ENCODE results near the gene ARHGEF39.
"Not testable (repeated sequence)": the region's sequence is repeated elsewhere in the genome, so short reads cannot be mapped to it uniquely, and the experiment has no call there.

Gene ARHGEF39

DNA sequence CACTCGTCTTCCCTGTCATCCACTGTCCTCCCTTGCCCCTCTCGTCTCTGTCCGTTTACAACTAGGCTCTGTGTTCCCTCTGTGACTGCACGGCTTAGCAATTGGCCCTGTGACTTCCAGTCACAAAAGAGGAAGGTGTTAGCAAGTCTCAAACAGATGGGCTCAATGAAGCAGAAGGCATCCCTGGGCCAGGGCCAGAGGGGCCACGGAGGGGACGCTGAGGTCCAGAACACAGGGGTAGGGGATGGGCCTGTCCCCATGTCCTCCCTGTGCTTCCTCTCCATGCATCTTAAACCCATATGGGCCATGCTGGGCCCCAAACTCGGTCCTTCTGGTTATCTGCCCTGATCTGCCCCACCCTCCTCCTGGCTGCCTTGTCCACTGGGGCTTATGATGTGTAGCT lies 46.7 kb downstream of the ARHGEF39 start, which contains the start of gene CD72:
CD72 (minus strand) TSS at position 89 of the 403 bp plus-strand sequence. CDS start 110 bp downstream, outside the sequence.
- no peak for DNase-seq (ENCODE audit: low read depth)

DNA sequence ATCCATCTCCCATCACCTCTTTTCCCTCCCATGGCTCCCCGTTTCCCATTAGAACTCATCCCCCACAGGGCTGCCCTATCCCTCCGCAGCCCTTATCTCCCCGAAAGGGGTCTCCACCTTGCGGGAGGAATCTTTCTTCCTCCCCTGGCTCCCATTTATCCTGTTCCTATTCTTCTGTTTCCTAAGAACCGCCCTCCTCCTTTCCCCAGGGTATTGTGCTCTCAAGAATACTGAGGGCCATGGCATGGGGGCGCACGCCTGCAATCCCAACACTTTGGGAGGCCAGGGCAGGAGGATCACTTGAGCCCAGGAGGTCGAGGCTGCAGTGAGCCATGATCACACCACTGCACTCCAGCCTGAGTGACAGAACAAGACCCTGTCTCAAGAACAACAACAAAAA lies 47.4 kb downstream of the ARHGEF39 start:
- DNase-seq (ENCODE audit: low read depth), result no peak

DNA sequence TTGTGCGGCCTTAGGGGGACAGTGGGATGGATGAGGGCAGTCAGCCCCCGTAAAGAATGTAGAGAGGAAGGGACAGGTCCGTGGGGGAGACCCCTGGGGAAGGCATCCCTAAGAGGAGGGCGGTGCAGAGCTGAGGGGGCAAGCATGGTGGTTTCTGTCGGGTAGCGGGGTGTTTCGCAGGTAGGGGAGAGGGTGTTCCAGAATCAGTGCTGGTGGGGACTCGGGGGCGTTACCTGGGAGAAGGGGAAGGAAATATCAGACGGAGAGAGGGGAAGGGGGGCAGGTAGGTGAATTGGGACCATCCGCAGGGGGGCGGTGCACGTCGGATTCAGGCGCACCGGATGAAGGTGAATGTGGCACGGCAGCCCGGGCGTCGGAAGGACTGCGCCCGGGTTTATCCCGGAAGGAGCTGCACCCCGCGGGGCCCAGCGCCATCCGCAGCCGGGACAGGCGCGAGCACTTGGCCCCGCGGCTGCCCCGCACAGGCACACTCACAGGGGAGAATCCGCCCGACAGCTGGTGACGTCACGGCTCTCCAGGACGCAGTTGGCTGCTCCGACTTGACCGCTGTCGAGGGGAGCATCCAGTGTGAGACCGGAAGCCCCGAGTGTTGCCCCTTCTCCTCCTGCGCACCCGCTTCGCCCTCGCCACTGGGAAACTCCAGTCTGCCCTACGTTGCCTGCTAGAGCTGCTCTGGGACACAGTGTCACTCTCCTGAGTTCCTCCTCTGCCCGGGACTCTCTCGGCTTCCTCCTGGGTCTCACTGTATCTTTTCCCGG lies 48.1 kb downstream of the ARHGEF39 start:
- peak; percentile 55 for DNase-seq (ENCODE audit: low read depth)

DNA sequence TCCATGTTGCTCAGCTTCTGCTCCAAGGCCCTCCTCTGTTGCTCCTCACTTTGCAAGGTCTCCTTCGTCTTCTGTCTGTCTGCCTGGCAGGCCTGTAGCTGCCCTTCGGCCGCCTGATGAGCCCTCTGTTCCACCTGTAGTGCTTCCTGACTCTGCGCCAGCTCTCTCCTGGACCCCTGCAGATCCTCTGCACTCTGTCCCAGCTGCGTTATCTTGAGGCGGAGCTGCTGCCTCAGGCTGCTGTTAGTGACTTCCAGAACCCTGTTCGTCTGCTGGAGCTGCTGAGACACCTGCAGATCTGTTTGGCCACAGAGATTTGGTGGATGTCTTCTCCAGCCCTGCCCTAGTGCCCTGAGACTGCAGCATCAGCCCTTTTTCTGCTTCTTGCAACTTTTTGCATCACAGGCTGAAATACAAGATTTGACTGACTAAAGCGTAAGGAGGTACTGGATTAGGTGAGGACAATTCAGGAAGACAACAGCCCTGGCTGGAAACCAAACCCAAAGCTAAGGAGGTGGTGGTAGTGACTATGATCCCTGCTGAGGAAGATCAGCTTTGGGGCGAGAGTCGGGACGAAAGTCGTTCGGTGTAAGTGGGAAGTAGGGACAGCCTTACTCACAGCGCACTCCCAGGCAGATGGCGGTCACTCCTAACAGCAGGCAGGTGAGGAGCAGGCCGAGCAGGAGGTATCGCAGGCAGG lies 48.9 kb downstream of the ARHGEF39 start:
- no peak for DNase-seq (ENCODE audit: low read depth)

DNA sequence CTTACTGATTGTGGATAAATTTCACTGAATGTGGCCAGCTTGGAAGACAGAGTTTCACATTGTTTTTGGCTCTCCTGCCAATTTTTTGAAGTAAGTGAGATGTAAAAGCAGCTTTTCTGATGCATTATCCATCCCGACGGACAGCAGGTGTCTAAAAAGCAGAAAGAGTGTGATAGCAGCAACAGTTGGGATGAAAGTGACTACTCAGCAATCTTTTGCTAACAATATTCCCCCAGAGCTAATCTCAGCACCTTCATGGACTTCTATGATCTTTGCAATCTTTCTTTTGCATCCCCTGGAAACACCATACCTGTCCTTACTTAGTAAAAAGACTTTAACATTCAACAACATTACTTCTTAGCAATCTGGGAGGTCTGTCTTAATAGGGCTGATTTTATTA lies 52.2 kb downstream of the ARHGEF39 start:
- DNase-seq (ENCODE audit: low read depth), result no peak

DNA sequence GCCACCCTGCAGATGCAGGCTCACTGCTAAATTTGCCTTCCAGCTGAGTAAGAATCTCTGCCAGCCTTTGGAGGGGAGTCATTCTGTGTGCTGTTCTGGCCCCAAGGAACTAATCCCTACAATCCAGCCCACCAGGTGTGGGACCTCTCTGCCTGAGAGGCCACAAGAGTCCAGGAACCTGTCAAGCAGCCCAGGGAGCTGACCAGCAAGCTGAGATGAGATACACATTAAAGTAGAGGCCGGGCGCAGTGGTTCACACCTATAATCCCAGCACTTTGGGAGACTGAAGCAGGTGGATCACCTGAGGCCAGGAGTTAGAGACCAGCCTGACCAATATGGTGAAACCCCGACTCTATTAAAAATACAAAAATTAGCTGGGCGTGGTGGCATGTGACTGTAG lies 52.9 kb downstream of the ARHGEF39 start:
- DNase-seq (ENCODE audit: low read depth), result not testable (repeated sequence)

DNA sequence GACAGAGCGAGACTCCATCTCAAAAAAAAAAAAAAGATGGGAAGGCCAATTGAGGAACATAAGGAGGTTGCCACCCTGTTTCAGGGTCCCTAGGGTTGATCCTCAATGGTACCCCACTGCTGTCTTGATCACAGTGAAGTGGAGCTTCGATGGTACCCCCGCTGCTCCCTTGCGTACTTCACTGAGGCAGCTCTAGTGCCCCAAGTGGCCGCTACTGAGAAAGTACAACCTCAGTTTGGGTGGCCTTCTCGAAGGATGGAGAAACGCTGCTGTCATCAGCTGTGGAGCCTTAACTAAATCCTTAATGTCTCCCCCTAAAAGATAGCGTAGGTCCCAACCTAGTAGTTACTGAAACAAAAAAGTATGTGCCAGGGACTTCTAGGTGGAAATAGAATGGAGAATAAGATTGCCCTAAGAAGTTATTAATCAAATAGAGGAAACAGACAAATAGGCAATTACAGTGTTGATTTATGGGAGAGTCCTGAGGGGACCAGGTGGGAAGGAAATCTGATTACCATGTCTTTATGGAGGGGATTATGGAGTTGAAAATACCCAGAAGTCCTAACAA lies 53.7 kb downstream of the ARHGEF39 start:
- DNase-seq (ENCODE audit: low read depth), result peak; percentile 58

DNA sequence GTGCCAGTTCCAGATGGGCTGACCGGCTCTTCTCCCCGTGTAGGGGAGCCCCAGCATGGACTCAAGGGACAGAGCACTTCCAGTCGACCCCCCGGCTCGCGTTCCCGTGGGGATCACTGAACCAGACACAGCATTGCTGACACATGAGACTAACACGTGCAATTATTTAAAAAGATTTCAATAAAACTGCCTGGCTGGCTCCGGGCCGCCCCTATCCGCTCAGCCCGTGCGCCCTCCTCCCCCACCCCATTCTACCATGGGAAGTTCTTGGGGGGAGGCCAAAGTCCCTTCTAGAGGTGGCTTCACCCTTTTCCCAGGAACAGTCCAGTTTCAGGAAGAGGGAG lies 55.2 kb downstream of the ARHGEF39 start:
- DNase-seq (ENCODE audit: low read depth), result no peak

Measured in ELR (cell line).